Keratinocyte (primary cell): Measurements from ENCODE around the gene ENTPD5.

Source experiments
- EZH2 ChIP-seq: IDR thresholded peaks from one replicate; pipeline ENCODE4 v1.6.1; 2012; ENCODE audit warnings: inconsistent platforms, mild to moderate bottlenecking, low read length, moderate library complexity
- TF ChIP-seq, protein P1 (sequence below), 3 experiments: IDR thresholded peaks in 1 of 3; conservative IDR thresholded peaks in 1 of 3; optimal IDR thresholded peaks in 1 of 3; 2 replicates in 2 of 3; 3 replicates in 1 of 3; pipeline versions ENCODE3 to v1.5.1; 2011; ENCODE audit warnings: low read length in 3 of 3, mild to moderate bottlenecking in 3 of 3, moderate library complexity in 2 of 3, control low read depth in 1 of 3, inconsistent platforms in 1 of 3; ENCODE audit not compliant: insufficient read depth in 2 of 3; ENCODE audit errors: extremely low read depth in 1 of 3

DNA sequence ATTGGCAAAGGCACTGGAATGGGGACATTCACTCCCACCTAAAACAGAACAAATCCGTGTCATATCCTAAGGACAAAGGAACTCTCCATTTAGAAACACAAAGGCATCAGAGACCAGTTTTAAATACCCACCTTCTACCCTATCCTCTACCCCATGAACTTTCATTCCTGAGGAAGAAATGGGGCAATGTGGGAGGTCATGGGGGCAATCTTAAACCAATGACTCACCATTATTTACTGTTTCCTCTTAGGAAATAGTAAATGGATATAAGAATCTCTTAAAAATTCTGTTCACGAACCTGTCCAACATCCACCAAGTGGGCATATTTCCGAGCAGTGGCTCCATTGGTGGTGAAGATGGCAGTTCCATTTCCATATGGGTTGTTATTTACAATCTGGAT, 45.8 kb upstream of the ENTPD5 start:
- TF ChIP-seq, protein P1, sequence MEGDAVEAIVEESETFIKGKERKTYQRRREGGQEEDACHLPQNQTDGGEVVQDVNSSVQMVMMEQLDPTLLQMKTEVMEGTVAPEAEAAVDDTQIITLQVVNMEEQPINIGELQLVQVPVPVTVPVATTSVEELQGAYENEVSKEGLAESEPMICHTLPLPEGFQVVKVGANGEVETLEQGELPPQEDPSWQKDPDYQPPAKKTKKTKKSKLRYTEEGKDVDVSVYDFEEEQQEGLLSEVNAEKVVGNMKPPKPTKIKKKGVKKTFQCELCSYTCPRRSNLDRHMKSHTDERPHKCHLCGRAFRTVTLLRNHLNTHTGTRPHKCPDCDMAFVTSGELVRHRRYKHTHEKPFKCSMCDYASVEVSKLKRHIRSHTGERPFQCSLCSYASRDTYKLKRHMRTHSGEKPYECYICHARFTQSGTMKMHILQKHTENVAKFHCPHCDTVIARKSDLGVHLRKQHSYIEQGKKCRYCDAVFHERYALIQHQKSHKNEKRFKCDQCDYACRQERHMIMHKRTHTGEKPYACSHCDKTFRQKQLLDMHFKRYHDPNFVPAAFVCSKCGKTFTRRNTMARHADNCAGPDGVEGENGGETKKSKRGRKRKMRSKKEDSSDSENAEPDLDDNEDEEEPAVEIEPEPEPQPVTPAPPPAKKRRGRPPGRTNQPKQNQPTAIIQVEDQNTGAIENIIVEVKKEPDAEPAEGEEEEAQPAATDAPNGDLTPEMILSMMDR (optimal IDR thresholded peaks at IDR 0.05 in 1 of 3, IDR thresholded peaks at IDR 0.05 in 1 of 3, conservative IDR thresholded peaks at IDR 0.05 in 1 of 3; ENCODE audit: extremely low read depth in 1 of 3, insufficient read depth in 2 of 3, low read length in 3 of 3) = no peak
- no peak for TF ChIP-seq EZH2
